IgD-negative memory B cell (primary cell): ENCODE measurements around the gene NAA15. TPM values are rescaled to one million over a fixed set of nuclear protein-coding genes. Genes with fewer than 3 reads are reported as not detected.
"Not testable (repeated sequence)": the region's sequence is repeated elsewhere in the genome, so short reads cannot be mapped to it uniquely, and the experiment has no call there.

ENCODE experiments used
- H3K27ac Mint-ChIP-seq, 3 donors: one replicate each; pipeline ENCODE4 v1.8.0; 2020 to 2022; ENCODE audit warnings: mild to moderate bottlenecking in 3 of 3, mixed read lengths in 3 of 3, moderate library complexity in 1 of 3
- H3K27me3 Mint-ChIP-seq: one replicate; pipeline ENCODE4 v1.8.0; 2021; ENCODE audit warnings: mixed read lengths
- H3K36me3 Mint-ChIP-seq: one replicate; pipeline ENCODE4 v1.8.0; 2020; ENCODE audit warnings: mild to moderate bottlenecking, mixed read lengths
- H3K4me1 Mint-ChIP-seq, 3 donors: one replicate each; pipeline ENCODE4 v1.8.0; 2020 to 2022; ENCODE audit warnings: mixed read lengths in 3 of 3, mild to moderate bottlenecking in 1 of 3
- H3K4me3 Mint-ChIP-seq, 4 donors: one replicate each; pipeline ENCODE4 v1.8.0; 2020 to 2022; ENCODE audit warnings: mild to moderate bottlenecking in 4 of 4, mixed read lengths in 4 of 4, moderate library complexity in 3 of 4
- H3K9me3 Mint-ChIP-seq, 3 donors: one replicate each; pipeline ENCODE4 v1.8.0; 2020 to 2021; ENCODE audit warnings: mixed read lengths in 3 of 3, mild to moderate bottlenecking in 1 of 3
- polyA plus RNA-seq: library from polyadenylated mRNA; unstranded; fragments of 300-500 nt; fragmentation: Illumina TruSeq; gene quantifications from one replicate; pipeline ENCODE4 v1.2.3, GENCODE V29; 2021

Gene NAA15
- polyA plus RNA-seq, 1 donor from 2014 or later, result 38.9 TPM

DNA sequence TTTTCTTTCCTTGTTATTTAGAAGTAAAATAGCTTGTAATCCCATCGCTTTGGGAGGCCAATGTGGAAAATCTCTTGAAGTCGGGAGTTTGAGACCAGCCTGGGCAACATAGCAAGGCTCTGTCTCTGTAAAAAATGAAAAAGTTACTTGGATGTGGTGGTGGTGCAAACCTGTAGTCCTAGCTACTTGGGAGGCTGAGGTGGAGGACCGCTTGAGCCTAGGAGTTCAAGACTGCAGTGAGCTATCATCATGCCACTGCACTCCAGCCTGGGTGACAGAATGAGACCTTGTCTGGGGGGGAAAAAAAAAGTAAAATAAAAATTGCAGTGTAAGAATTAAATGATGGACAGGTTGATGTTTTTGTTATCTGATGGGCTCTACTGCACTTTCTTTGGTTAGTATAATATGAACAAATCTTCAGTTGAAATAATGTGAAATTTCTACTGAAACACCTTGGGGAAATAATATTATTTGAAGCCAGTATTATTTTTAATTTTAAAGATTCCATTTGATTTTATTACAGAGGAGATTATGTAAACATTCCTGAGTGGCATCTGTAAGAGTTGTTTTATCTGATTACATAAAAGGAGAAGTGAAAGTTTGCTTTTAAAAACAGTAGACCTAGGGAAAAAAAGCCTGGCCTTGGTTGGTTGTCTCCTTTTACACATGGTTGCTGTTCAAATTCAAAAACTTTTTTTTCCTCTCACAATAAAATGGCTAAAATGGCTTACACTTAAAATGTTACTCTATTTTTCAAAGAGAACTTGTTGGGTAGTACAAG lies 11.4 kb downstream of the NAA15 start:
- H3K9me3 Mint-ChIP-seq, result no peaks in the 10 kb centered on the region
- H3K4me3 Mint-ChIP-seq, result peak overlapping the region in 3 of 4 donors; percentile 57 to 88 (median 88)
- peaks cover 5% of the 10 kb centered on the region for H3K36me3 Mint-ChIP-seq
- peak overlapping the region in 2 of 3 donors; percentile 71 to 97 for H3K27ac Mint-ChIP-seq
- no peaks in the 10 kb centered on the region for H3K27me3 Mint-ChIP-seq
- H3K4me1 Mint-ChIP-seq, result peaks cover 61 to 63% (median 62%) of the 10 kb centered on the region in 3 donors

DNA sequence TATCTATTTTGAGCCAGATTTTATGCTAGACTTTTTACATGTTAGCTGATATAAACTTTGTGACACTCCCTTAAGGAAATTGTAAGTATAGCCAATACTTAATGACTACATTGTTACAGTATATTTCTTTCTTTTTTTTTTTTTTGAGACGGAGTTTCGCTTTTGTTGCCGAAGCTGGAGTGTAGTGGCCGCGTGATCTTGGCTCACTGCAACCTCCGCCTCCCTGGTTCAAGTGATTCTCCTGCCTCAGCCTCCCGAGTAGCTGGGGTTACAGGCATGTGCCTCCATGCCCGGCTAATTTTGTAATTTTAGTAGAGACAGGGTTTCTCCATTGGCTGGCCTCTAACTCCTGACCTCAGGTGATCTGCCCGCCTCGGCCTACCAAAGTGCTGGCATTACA lies 12.1 kb downstream of the NAA15 start:
- Mint-ChIP-seq H3K27ac (peak overlapping the region in 2 of 3 donors; percentile 50 to 97), H3K4me3 (peak overlapping the region in 3 of 4 donors; percentile 18 to 90 (median 88)), H3K4me1 (peaks cover 62 to 65% (median 65%) of the 10 kb centered on the region in 3 donors)
- not testable (repeated sequence) for H3K36me3 Mint-ChIP-seq, H3K9me3 Mint-ChIP-seq, H3K27me3 Mint-ChIP-seq

DNA sequence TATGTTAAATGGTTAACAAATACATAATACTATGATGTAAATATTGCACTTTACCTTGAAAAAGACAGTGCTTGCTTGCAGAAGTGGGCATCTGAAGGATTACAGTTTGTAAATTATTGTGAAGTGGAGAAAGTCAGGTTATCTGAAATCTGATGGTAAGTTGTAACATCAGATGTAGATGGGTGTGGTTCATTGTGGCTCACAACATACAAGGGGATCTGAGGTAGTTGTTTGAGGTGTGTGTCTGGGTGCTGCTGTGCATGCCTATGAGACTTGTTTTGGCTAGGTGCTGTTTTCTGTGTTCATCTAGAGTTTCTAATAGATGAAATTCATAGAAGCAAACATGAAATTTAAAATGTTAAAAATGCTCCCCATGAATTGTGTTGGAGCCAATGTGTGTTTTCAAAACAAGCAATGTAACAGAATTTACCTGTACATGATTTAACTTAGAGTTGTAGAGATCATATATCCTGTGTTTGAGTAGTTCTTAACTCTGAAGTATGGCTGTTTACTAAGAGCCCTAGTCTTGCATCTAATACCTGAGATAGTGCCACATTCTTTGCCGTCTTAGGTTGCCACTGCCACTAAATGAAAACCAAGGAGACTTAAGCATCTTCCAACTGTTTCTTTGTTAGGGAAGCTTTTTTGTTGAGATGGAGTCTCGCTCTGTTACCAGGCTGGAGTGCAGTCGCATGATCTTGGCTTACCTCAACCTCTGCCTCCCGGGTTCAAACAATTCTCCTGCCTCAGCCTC lies 12.9 kb downstream of the NAA15 start:
- H3K4me3 Mint-ChIP-seq, result peak overlapping the region; percentile 43 to 90 (median 57)
- no peaks in the 10 kb centered on the region for H3K9me3 Mint-ChIP-seq
- peak overlapping the region; percentile 64 to 93 (median 92) for H3K27ac Mint-ChIP-seq
- H3K36me3 Mint-ChIP-seq, result peaks cover 5% of the 10 kb centered on the region
- H3K27me3 Mint-ChIP-seq, result no peaks in the 10 kb centered on the region
- H3K4me1 Mint-ChIP-seq, result peaks cover 62 to 65% (median 64%) of the 10 kb centered on the region in 3 donors

- no peaks in the 10 kb centered on the region for H3K9me3 Mint-ChIP-seq
- H3K27ac Mint-ChIP-seq, result peak overlapping the region; percentile 64 to 93 (median 92)
- no peaks in the 10 kb centered on the region for H3K27me3 Mint-ChIP-seq
- H3K4me3 Mint-ChIP-seq, result peak overlapping the region; percentile 45 to 90 (median 75)
- peaks cover 9% of the 10 kb centered on the region for H3K36me3 Mint-ChIP-seq
- peaks cover 65 to 69% (median 66%) of the 10 kb centered on the region in 3 donors for H3K4me1 Mint-ChIP-seq
Observed at GRCh38 chr4:139315221-139315675, 13.9 kb downstream of the NAA15 start.

DNA sequence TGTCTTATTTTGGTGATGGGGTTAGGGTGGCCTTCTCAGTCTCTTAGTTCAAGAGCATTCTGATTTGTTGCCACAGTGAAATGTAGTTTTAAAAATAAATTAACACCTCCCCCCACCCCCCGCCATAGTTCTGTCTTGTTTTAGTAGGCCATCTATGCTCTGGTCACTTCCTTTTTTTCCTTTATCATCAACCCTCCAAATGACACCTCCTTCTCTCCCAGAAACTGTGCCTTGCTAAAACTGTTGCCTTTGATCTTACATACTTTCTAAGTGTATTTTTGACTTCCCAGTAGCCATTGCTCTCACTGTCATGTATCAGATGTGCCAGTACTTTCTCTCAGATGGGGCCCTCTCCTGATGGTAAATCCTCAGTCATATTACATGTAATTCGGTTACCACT lies 15.4 kb downstream of the NAA15 start:
- Mint-ChIP-seq H3K27me3 (no peaks in the 10 kb centered on the region), H3K9me3 (no peaks in the 10 kb centered on the region), H3K4me3 (peak overlapping the region; percentile 3 to 80 (median 27)), H3K4me1 (peaks cover 59 to 63% (median 60%) of the 10 kb centered on the region in 3 donors), H3K27ac (peak overlapping the region in 2 of 3 donors; percentile 64 to 92), H3K36me3 (peaks cover 11% of the 10 kb centered on the region)

GRCh38 chr4:139317635-139318034 lies 16.3 kb downstream of the NAA15 start:
- Mint-ChIP-seq H3K27ac (no peak overlapping the region), H3K36me3 (peaks cover 11% of the 10 kb centered on the region), H3K9me3 (peaks cover 0 to 2% (median 0%) of the 10 kb centered on the region in 3 donors), H3K27me3 (no peaks in the 10 kb centered on the region), H3K4me3 (no peak overlapping the region), H3K4me1 (peaks cover 54 to 59% (median 59%) of the 10 kb centered on the region in 3 donors)

GRCh38 chr4:139319571-139319970 lies 18.3 kb downstream of the NAA15 start:
- Mint-ChIP-seq H3K27ac (no peak overlapping the region), H3K4me3 (peak overlapping the region in 1 of 4 donors; percentile 50), H3K36me3 (peaks cover 11% of the 10 kb centered on the region), H3K4me1 (peaks cover 46 to 51% (median 48%) of the 10 kb centered on the region in 3 donors), H3K27me3 (no peaks in the 10 kb centered on the region), H3K9me3 (peaks cover 0 to 2% (median 0%) of the 10 kb centered on the region in 3 donors)

GRCh38 chr4:139322070-139322469 lies 20.8 kb downstream of the NAA15 start:
- H3K36me3 Mint-ChIP-seq, H3K9me3 Mint-ChIP-seq, H3K27me3 Mint-ChIP-seq, H3K27ac Mint-ChIP-seq: not testable (repeated sequence)
- H3K4me3 Mint-ChIP-seq, result peak overlapping the region in 1 of 4 donors; percentile 72
- peaks cover 25 to 35% (median 33%) of the 10 kb centered on the region in 3 donors for H3K4me1 Mint-ChIP-seq

GRCh38 chr4:139322541-139322940 lies 21.2 kb downstream of the NAA15 start:
- Mint-ChIP-seq H3K4me1 (peaks cover 22 to 31% (median 31%) of the 10 kb centered on the region in 3 donors), H3K4me3 (peak overlapping the region in 1 of 4 donors; percentile 72)
- not testable (repeated sequence) for H3K36me3 Mint-ChIP-seq, H3K27me3 Mint-ChIP-seq, H3K27ac Mint-ChIP-seq, H3K9me3 Mint-ChIP-seq

DNA sequence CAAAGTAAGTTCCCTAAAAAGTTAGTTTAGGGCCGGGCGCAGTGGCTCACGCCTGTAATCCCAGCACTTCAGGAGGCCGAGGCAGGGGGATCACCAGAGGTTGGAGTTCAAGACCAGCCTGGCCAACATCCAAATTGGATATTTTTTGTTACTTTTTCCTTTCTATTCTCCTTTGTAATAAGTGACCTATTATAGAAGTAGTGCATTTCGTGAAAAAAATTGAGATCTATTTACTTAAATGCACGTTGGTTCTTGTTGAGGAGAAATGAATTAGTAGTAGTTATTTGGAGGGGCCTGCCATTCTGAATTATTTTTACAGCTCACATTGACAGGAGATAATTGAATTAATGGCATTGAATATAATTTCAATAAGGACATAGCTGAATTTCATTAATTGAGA lies 23.3 kb downstream of the NAA15 start:
- Mint-ChIP-seq H3K9me3 (peaks cover 0 to 2% (median 1%) of the 10 kb centered on the region in 3 donors), H3K4me1 (peaks cover 25 to 35% (median 32%) of the 10 kb centered on the region in 3 donors), H3K27me3 (no peaks in the 10 kb centered on the region), H3K36me3 (peaks cover 12% of the 10 kb centered on the region), H3K4me3 (no peak overlapping the region), H3K27ac (no peak overlapping the region)

DNA sequence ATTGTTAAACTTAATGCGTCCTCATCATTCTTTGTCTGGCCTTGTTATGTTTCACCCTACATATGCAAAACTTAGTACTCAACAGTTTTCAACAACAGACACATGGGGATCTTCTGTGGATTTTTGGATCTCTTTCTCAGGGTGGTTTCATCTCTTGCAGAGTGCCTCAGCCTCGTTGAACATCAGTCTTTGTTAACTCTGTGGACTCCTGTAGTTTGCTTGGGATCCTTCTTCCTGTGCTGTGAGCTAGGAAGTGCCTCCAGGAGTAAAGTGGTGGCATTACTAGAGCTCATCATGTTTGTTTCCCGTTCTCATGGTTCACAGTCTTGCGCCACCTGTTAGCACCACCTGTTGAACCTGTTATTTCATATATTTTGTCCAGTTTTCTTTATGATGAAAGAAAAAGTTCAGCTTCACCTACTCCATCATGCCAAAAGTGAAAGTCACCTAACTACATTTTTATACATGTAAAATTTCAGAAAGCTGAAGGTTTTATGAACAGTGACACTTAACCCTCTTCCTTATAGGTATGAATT lies 28.4 kb downstream of the NAA15 start:
- H3K36me3 Mint-ChIP-seq, result peaks cover 12% of the 10 kb centered on the region
- peaks cover 0 to 1% (median 0%) of the 10 kb centered on the region in 3 donors for H3K9me3 Mint-ChIP-seq
- no peaks in the 10 kb centered on the region for H3K27me3 Mint-ChIP-seq
- peaks cover 22 to 34% (median 31%) of the 10 kb centered on the region in 3 donors for H3K4me1 Mint-ChIP-seq
- H3K27ac Mint-ChIP-seq, result peak overlapping the region in 1 of 3 donors; percentile 76
- H3K4me3 Mint-ChIP-seq, result no peak overlapping the region

DNA sequence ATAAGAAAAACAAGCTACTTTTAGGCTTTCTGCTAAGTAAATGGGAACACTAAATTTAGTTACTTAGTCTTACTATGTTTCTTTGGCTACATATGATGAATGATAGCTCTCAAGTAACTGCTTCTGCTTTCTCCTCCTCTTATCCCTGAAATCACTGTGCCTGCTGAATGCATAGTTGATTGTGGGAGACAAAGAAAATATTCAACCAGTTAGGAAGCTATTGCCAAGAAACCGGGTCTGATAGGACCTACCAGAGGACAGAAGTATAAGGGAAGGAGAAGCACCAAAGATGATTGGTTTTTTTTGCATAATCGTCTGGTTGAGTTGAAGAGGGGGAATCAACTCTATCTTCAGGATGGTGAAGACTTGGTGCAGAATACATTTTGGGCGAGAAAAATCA lies 29.0 kb downstream of the NAA15 start:
- peak overlapping the region in 2 of 4 donors; percentile 23 to 30 for H3K4me3 Mint-ChIP-seq
- peaks cover 0 to 1% (median 0%) of the 10 kb centered on the region in 3 donors for H3K9me3 Mint-ChIP-seq
- peaks cover 23 to 32% (median 28%) of the 10 kb centered on the region in 3 donors for H3K4me1 Mint-ChIP-seq
- H3K27me3 Mint-ChIP-seq, result no peaks in the 10 kb centered on the region
- peaks cover 12% of the 10 kb centered on the region for H3K36me3 Mint-ChIP-seq
- no peak overlapping the region for H3K27ac Mint-ChIP-seq

GRCh38 chr4:139331185-139331584 lies 29.9 kb downstream of the NAA15 start:
- peaks cover 23 to 28% (median 28%) of the 10 kb centered on the region in 3 donors for H3K4me1 Mint-ChIP-seq
- H3K27me3 Mint-ChIP-seq, result no peaks in the 10 kb centered on the region
- H3K36me3 Mint-ChIP-seq, result peaks cover 12% of the 10 kb centered on the region
- H3K9me3 Mint-ChIP-seq, result peaks cover 0 to 1% (median 0%) of the 10 kb centered on the region in 3 donors
- H3K27ac Mint-ChIP-seq, result no peak overlapping the region
- H3K4me3 Mint-ChIP-seq, result no peak overlapping the region

DNA sequence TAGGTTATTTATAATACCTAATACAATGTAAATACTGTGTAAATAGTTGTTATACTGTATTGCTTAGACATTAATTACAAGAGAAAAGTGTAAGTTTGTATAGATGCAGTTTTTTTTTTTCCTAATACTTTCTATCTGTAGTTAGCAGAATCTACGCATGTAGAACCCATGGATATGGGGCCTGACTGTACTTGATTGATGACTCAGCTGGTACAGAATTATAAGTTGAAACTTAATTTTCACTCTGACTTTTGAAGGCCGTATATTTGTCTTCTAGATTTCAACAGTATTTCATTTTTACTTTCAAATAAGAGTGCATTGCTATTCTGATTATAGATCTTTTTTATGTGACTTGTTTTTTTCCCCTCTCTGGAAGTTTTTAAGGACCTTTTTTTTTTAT lies 31.7 kb downstream of the NAA15 start:
- H3K9me3 Mint-ChIP-seq, result peaks cover 0 to 1% (median 0%) of the 10 kb centered on the region in 3 donors
- peak overlapping the region in 1 of 4 donors; percentile 13 for H3K4me3 Mint-ChIP-seq
- no peaks in the 10 kb centered on the region for H3K27me3 Mint-ChIP-seq
- peaks cover 28 to 34% (median 31%) of the 10 kb centered on the region in 3 donors for H3K4me1 Mint-ChIP-seq
- H3K36me3 Mint-ChIP-seq, result peaks cover 11% of the 10 kb centered on the region
- H3K27ac Mint-ChIP-seq, result no peak overlapping the region

GRCh38 chr4:139337612-139338011 lies 36.3 kb downstream of the NAA15 start:
- Mint-ChIP-seq H3K9me3 (no peaks in the 10 kb centered on the region), H3K36me3 (peaks cover 18% of the 10 kb centered on the region), H3K4me1 (peaks cover 20 to 22% (median 22%) of the 10 kb centered on the region in 3 donors), H3K27ac (peak overlapping the region in 1 of 3 donors; percentile 7), H3K27me3 (no peaks in the 10 kb centered on the region), H3K4me3 (no peak overlapping the region)
